IPS-18c (cell line): ENCODE data around the gene BLTP1.
"Not testable (repeated sequence)": the region's sequence is repeated elsewhere in the genome, so short reads cannot be mapped to it uniquely, and the experiment has no call there.

Source experiments
- H3K4me3 ChIP-seq: 2 replicates; pipeline ENCODE4 v1.7.0; 2013; ENCODE audit warnings: low read depth, mild to moderate bottlenecking, low read length, moderate library complexity; ENCODE audit not compliant: insufficient read depth
- H3K9me3 ChIP-seq: one replicate; pipeline ENCODE4 v1.6.1; 2013; ENCODE audit warnings: mild to moderate bottlenecking, low read length, moderate library complexity; ENCODE audit not compliant: control insufficient read depth, insufficient read depth

BLTP1 gene

GRCh38 chr4:122151982-122152710 is at the start of gene BLTP1:
TSS of gene BLTP1 (plus strand) at chr4:122152331. CDS start at chr4:122170648, 18,317 bp downstream.
- Histone ChIP-seq H3K4me3 (peak within 1 kb of the TSS; percentile 87), H3K9me3 (no peaks in the 10 kb centered on the region)

- H3K9me3 ChIP-seq = no peaks in the 10 kb centered on the region
- H3K4me3 ChIP-seq = no peak overlapping the region
Observed at GRCh38 chr4:122104184-122104583, 47.9 kb upstream of the BLTP1 start.

- Histone ChIP-seq H3K4me3 (no peak overlapping the region), H3K9me3 (no peaks in the 10 kb centered on the region)
Observed at GRCh38 chr4:122107680-122108079, 44.5 kb upstream of the BLTP1 start.

- not testable (repeated sequence) for H3K9me3 ChIP-seq, H3K4me3 ChIP-seq
Observed at GRCh38 chr4:122110304-122110703, 41.8 kb upstream of the BLTP1 start.

- Histone ChIP-seq H3K4me3 (no peak overlapping the region), H3K9me3 (no peaks in the 10 kb centered on the region)
Observed at GRCh38 chr4:122117743-122118142, 34.4 kb upstream of the BLTP1 start.

GRCh38 chr4:122118243-122118642 is 33.9 kb upstream of the BLTP1 start:
- H3K4me3 ChIP-seq = no peak overlapping the region
- H3K9me3 ChIP-seq = no peaks in the 10 kb centered on the region

GRCh38 chr4:122119739-122120138 is 32.4 kb upstream of the BLTP1 start:
- Histone ChIP-seq H3K9me3 (no peaks in the 10 kb centered on the region), H3K4me3 (no peak overlapping the region)

GRCh38 chr4:122121593-122121992 is 30.5 kb upstream of the BLTP1 start:
- H3K9me3 ChIP-seq = no peaks in the 10 kb centered on the region

GRCh38 chr4:122122083-122122482 is 30.0 kb upstream of the BLTP1 start:
- Histone ChIP-seq H3K4me3 (no peak overlapping the region), H3K9me3 (no peaks in the 10 kb centered on the region)

More at GRCh38 chr4:122121593-122121992, 30.5 kb upstream of the BLTP1 start:
- no peak overlapping the region for H3K4me3 ChIP-seq

GRCh38 chr4:122129061-122129460 is 23.1 kb upstream of the BLTP1 start:
- Histone ChIP-seq H3K9me3 (no peaks in the 10 kb centered on the region), H3K4me3 (no peak overlapping the region)

GRCh38 chr4:122131562-122132157 is 20.5 kb upstream of the BLTP1 start:
- H3K9me3 ChIP-seq = no peaks in the 10 kb centered on the region
- no peak overlapping the region for H3K4me3 ChIP-seq

- no peaks in the 10 kb centered on the region for H3K9me3 ChIP-seq
- no peak overlapping the region for H3K4me3 ChIP-seq
Observed at GRCh38 chr4:122132891-122133290, 19.2 kb upstream of the BLTP1 start.

- H3K9me3 ChIP-seq = no peaks in the 10 kb centered on the region
- H3K4me3 ChIP-seq = no peak overlapping the region
Observed at GRCh38 chr4:122139139-122139538, 13.0 kb upstream of the BLTP1 start.

- no peak overlapping the region for H3K4me3 ChIP-seq
- H3K9me3 ChIP-seq = no peaks in the 10 kb centered on the region
Observed at GRCh38 chr4:122140834-122141233, 11.3 kb upstream of the BLTP1 start.

GRCh38 chr4:122142687-122143086 is 9.4 kb upstream of the BLTP1 start:
- no peak overlapping the region for H3K4me3 ChIP-seq
- H3K9me3 ChIP-seq = no peaks in the 10 kb centered on the region

- Histone ChIP-seq H3K9me3 (no peaks in the 10 kb centered on the region), H3K4me3 (no peak overlapping the region)
Observed at GRCh38 chr4:122146652-122147051, 5.5 kb upstream of the BLTP1 start.

- H3K9me3 ChIP-seq = no peaks in the 10 kb centered on the region
- no peak overlapping the region for H3K4me3 ChIP-seq
Observed at GRCh38 chr4:122150931-122151330, 1.2 kb upstream of the BLTP1 start.

- H3K4me3 ChIP-seq = peak overlapping the region; percentile 87
Observed at GRCh38 chr4:122152711-122153226, 638 bp downstream of the BLTP1 start.

More at GRCh38 chr4:122152711-122153226, 638 bp downstream of the BLTP1 start:
- H3K9me3 ChIP-seq = no peaks in the 10 kb centered on the region
